CD4-positive, alpha-beta T cell (primary cell): ENCODE results near the gene FCGR2B. TPM values are rescaled to one million over a fixed set of nuclear protein-coding genes. Genes with fewer than 3 reads are reported as not detected.
"Not testable (repeated sequence)": the region's sequence is repeated elsewhere in the genome, so short reads cannot be mapped to it uniquely, and the experiment has no call there.

Source experiments
- ATAC-seq: fragments of 200-7000 bp; cut with Tn5 transposase; one replicate; pipeline ENCODE4 v1.10.0; 2022; ENCODE audit warnings: mild to moderate bottlenecking; ENCODE audit not compliant: poor library complexity
- CTCF ChIA-PET: fragments of 350-600 bp; sonication (Branson Sonifier 250); formaldehyde crosslinking; loops from one replicate; lab custom pipeline; 2021; ENCODE audit warnings: antibody characterized with exemption, inconsistent platforms; lab: Charles Lee
- POLR2A ChIA-PET: fragments of 350-600 bp; sonication (Branson Sonifier 250); formaldehyde crosslinking; loops from one replicate; lab custom pipeline; 2021; ENCODE audit warnings: antibody characterized with exemption, inconsistent platforms; lab: Charles Lee
- DNase-seq, 14 experiments: peaks; one replicate each; pipeline ENCODE4 v3.0.0-alpha.2; 2013 to 2020; ENCODE audit warnings: mixed read lengths in 2 of 14
- H3K27ac ChIP-seq, 2 donors: one replicate each; pipeline versions ENCODE4 v1.5.1 to v1.7.0; 2013; ENCODE audit warnings: low read length in 2 of 2, low read depth in 1 of 2, mild to moderate bottlenecking in 1 of 2
- H3K27me3 ChIP-seq, 2 experiments: 1 replicate in 1 of 2; 2 replicates in 1 of 2; pipeline versions ENCODE4 v1.6.1 to v1.7.0; 2013; ENCODE audit warnings: low read length in 2 of 2, control low read depth in 1 of 2, mild to moderate bottlenecking in 1 of 2, moderate library complexity in 1 of 2; ENCODE audit not compliant: insufficient read depth in 2 of 2, control insufficient read depth in 1 of 2
- H3K36me3 ChIP-seq: one replicate; pipeline ENCODE4 v1.6.1; 2013; ENCODE audit warnings: low read length, control low read depth; ENCODE audit not compliant: insufficient read depth
- H3K4me1 ChIP-seq: one replicate; pipeline ENCODE4 v1.6.1; 2013; ENCODE audit warnings: low read length, control low read depth; ENCODE audit not compliant: insufficient read depth
- H3K4me3 ChIP-seq: one replicate; pipeline ENCODE4 v1.5.1; 2013; ENCODE audit warnings: mild to moderate bottlenecking, low read length, moderate library complexity
- H3K9me3 ChIP-seq, 2 experiments: 1 replicate in 1 of 2; 2 replicates in 1 of 2; pipeline versions ENCODE4 v1.6.1 to v1.7.0; 2013; ENCODE audit warnings: low read length in 2 of 2, mild to moderate bottlenecking in 2 of 2, control low read depth in 1 of 2, moderate library complexity in 1 of 2; ENCODE audit not compliant: control insufficient read depth in 1 of 2, insufficient read depth in 1 of 2
- H3K27ac Mint-ChIP-seq: one replicate; pipeline ENCODE4 v1.8.0; 2020; ENCODE audit warnings: mixed read lengths
- H3K27me3 Mint-ChIP-seq: one replicate; pipeline ENCODE4 v1.8.0; 2021; ENCODE audit warnings: mixed read lengths
- H3K36me3 Mint-ChIP-seq: one replicate; pipeline ENCODE4 v1.8.0; 2021; ENCODE audit warnings: low read depth, mixed read lengths
- H3K4me1 Mint-ChIP-seq: one replicate; pipeline ENCODE4 v1.8.0; 2021; ENCODE audit warnings: low read depth, mixed read lengths
- H3K4me3 Mint-ChIP-seq: one replicate; pipeline ENCODE4 v1.8.0; 2020; ENCODE audit warnings: mild to moderate bottlenecking, mixed read lengths
- H3K9me3 Mint-ChIP-seq: one replicate; pipeline ENCODE4 v1.8.0; 2020; ENCODE audit warnings: mixed read lengths
- CTCF ChIP-seq: fragments of 200-600 bp; IDR thresholded peaks from one replicate; pipeline ENCODE4 v1.8.0; 2022; ENCODE audit warnings: antibody characterized with exemption, mild to moderate bottlenecking
- intact Hi-C, 2 experiments: fragments of 100-400 bp; cut with DNase I in 1 of 2; cut with micrococcal nuclease in 1 of 2; formaldehyde crosslinking; loops; one replicate each; pipeline versions ENCODE4 v1.15.1 to v1.9.0; 2023 to 2025; cut with DNase I, micrococcal nuclease
- total RNA-seq, 174 experiments: library from RNA in 2 of 174; stranded (reverse) in 2 of 174; gene quantifications; one replicate each; pipeline ENCODE4 v1.2.3 and lab custom pipeline; 2021 to 2026

FCGR2B gene
- total RNA-seq, 2 experiments from 2014 or later = 0.36 TPM; not detected in 1

GRCh38 chr1:161681879-161682278 is 18.9 kb downstream of the FCGR2B start:
- H3K27me3 ChIP-seq = no peaks in the 10 kb centered on the region
- H3K4me3 ChIP-seq = no peak overlapping the region
- no peaks in the 10 kb centered on the region for H3K9me3 ChIP-seq
- Mint-ChIP-seq H3K27ac (no peak overlapping the region), H3K36me3 (no peaks in the 10 kb centered on the region), H3K9me3 (no peaks in the 10 kb centered on the region), H3K4me3 (no peak overlapping the region), H3K27me3 (peaks cover 19% of the 10 kb centered on the region), H3K4me1 (no peaks in the 10 kb centered on the region)
- DNase-seq = no peak
- ChIA-PET POLR2A (interaction anchor here (0.5 kb wide), 1 partner anchor 363 kb away, joined by 3 read pairs; no protein-coding TSS in a partner anchor), CTCF (no interaction called here)
- H3K27ac ChIP-seq = no peak overlapping the region
- no peak for TF ChIP-seq CTCF
- intact Hi-C loops = no loop called here
- no peaks in the 10 kb centered on the region for H3K36me3 ChIP-seq
- no peaks in the 10 kb centered on the region for H3K4me1 ChIP-seq
- ATAC-seq = no peak

GRCh38 chr1:161688946-161689345 is 26.0 kb downstream of the FCGR2B start:
- intact Hi-C loops = no loop called here
- no peaks in the 10 kb centered on the region for H3K4me1 ChIP-seq
- no peaks in the 10 kb centered on the region for H3K9me3 Mint-ChIP-seq
- no peak overlapping the region for H3K4me3 Mint-ChIP-seq
- H3K36me3 ChIP-seq = no peaks in the 10 kb centered on the region
- no peak for ATAC-seq
- peaks cover 34% of the 10 kb centered on the region for H3K27me3 Mint-ChIP-seq
- H3K27ac ChIP-seq = no peak overlapping the region
- no peak for TF ChIP-seq CTCF
- peaks cover 12 to 18% of the 10 kb centered on the region in 2 experiments for H3K27me3 ChIP-seq
- H3K4me3 ChIP-seq = no peak overlapping the region
- no peaks in the 10 kb centered on the region for H3K36me3 Mint-ChIP-seq
- no peak for DNase-seq
- CTCF ChIA-PET = interaction anchor here (0.8 kb wide), 1 partner anchor 19 kb away, joined by 3 read pairs; no protein-coding TSS in a partner anchor
- no peak overlapping the region for H3K27ac Mint-ChIP-seq
- no peaks in the 10 kb centered on the region for H3K9me3 ChIP-seq
- POLR2A ChIA-PET = interaction anchor here (0.7 kb wide), 1 partner anchor 38 kb away, joined by 3 read pairs; no protein-coding TSS in a partner anchor
- H3K4me1 Mint-ChIP-seq = no peaks in the 10 kb centered on the region

GRCh38 chr1:161691846-161692245 is 28.9 kb downstream of the FCGR2B start:
- Histone ChIP-seq H3K4me1 (no peaks in the 10 kb centered on the region), H3K4me3 (no peak overlapping the region), H3K27me3 (peaks cover 12 to 18% of the 10 kb centered on the region in 2 experiments), H3K27ac (no peak overlapping the region), H3K36me3 (no peaks in the 10 kb centered on the region), H3K9me3 (no peaks in the 10 kb centered on the region)
- H3K4me3 Mint-ChIP-seq = no peak overlapping the region
- peaks cover 56% of the 10 kb centered on the region for H3K27me3 Mint-ChIP-seq
- ChIA-PET POLR2A (no interaction called here), CTCF (no interaction called here)
- ATAC-seq (no peak), DNase-seq (no peak)
- no peaks in the 10 kb centered on the region for H3K4me1 Mint-ChIP-seq
- TF ChIP-seq CTCF = no peak
- intact Hi-C loops = no loop called here
- no peaks in the 10 kb centered on the region for H3K36me3 Mint-ChIP-seq
- H3K27ac Mint-ChIP-seq = no peak overlapping the region
- no peaks in the 10 kb centered on the region for H3K9me3 Mint-ChIP-seq

GRCh38 chr1:161693020-161693712 is 30.2 kb downstream of the FCGR2B start:
- H3K4me1 Mint-ChIP-seq, H3K9me3 ChIP-seq, H3K27ac Mint-ChIP-seq, H3K4me3 Mint-ChIP-seq, DNase-seq, H3K4me1 ChIP-seq, H3K4me3 ChIP-seq, H3K9me3 Mint-ChIP-seq, ATAC-seq, POLR2A ChIA-PET, H3K27ac ChIP-seq, intact Hi-C loops, H3K36me3 ChIP-seq, H3K36me3 Mint-ChIP-seq, CTCF ChIA-PET: not testable (repeated sequence)
- peaks cover 64% of the 10 kb centered on the region for H3K27me3 Mint-ChIP-seq
- H3K27me3 ChIP-seq = peaks cover 12 to 18% of the 10 kb centered on the region in 2 experiments

- H3K4me3 ChIP-seq, H3K27ac Mint-ChIP-seq, POLR2A ChIA-PET, H3K4me3 Mint-ChIP-seq, H3K9me3 Mint-ChIP-seq, intact Hi-C loops, H3K4me1 Mint-ChIP-seq, DNase-seq, H3K4me1 ChIP-seq, H3K9me3 ChIP-seq, H3K36me3 ChIP-seq, CTCF ChIA-PET, H3K27ac ChIP-seq, H3K36me3 Mint-ChIP-seq, H3K27me3 ChIP-seq, ATAC-seq: not testable (repeated sequence)
- H3K27me3 Mint-ChIP-seq = peaks cover 37% of the 10 kb centered on the region
Measured at GRCh38 chr1:161698302-161698701, 35.4 kb downstream of the FCGR2B start.
